B cell (primary cell): ENCODE data around the gene UBR3. TPM values are rescaled to one million over a fixed set of nuclear protein-coding genes. Genes with fewer than 3 reads are reported as not detected.
A peak's percentile ranks its signal among the peaks of the same experiment; 100 is the strongest.
"Not testable (repeated sequence)": the region's sequence is repeated elsewhere in the genome, so short reads cannot be mapped to it uniquely, and the experiment has no call there.

Experiments used
- ATAC-seq: fragments of 200-7000 bp; cut with Tn5 transposase; one replicate; pipeline ENCODE4 v1.10.0; 2021; ENCODE audit warnings: low read depth, mild to moderate bottlenecking, moderate number of reproducible peaks, moderate library complexity
- CTCF ChIA-PET: fragments of 350-600 bp; sonication (Branson Sonifier 250); formaldehyde crosslinking; loops from one replicate; lab custom pipeline; 2021; ENCODE audit warnings: antibody characterized with exemption, inconsistent platforms; lab: Charles Lee
- POLR2A ChIA-PET: fragments of 350-600 bp; sonication (Branson Sonifier 250); formaldehyde crosslinking; loops from one replicate; lab custom pipeline; 2021; ENCODE audit warnings: antibody characterized with exemption; lab: Charles Lee
- DNase-seq: peaks from one replicate; pipeline ENCODE4 v3.0.0; 2013
- H2AFZ ChIP-seq: 2 replicates; pipeline ENCODE4 v1.6.1; 2012; ENCODE audit warnings: mild to moderate bottlenecking, low read depth, low read length; ENCODE audit not compliant: insufficient read depth, poor library complexity, severe bottlenecking
- H3K27ac ChIP-seq, 2 donors: 1 replicate in 1 of 2; 2 replicates in 1 of 2; pipeline ENCODE4 v1.5.1; 2012 to 2013; ENCODE audit warnings: low read length in 2 of 2, mild to moderate bottlenecking in 2 of 2, moderate library complexity in 1 of 2
- H3K27me3 ChIP-seq, 4 experiments: fragments of 200-600 bp in 1 of 4; sonication (generic) in 1 of 4; replicated peaks in 1 of 4; 1 replicate in 2 of 4; 2 replicates in 2 of 4; pipeline versions ENCODE4 v1.6.1 to v1.7.0; 2013 to 2016; ENCODE audit warnings: low read length in 3 of 4, mild to moderate bottlenecking in 2 of 4, mixed read lengths in 1 of 4, moderate library complexity in 1 of 4; ENCODE audit not compliant: insufficient read depth in 4 of 4, control insufficient read depth in 3 of 4; ENCODE audit errors: control extremely low read depth in 1 of 4
- H3K36me3 ChIP-seq, 2 experiments: replicated peaks in 1 of 2; 1 replicate in 1 of 2; 2 replicates in 1 of 2; pipeline versions ENCODE4 v1.6.1 to v1.7.1; 2013; ENCODE audit warnings: low read length in 1 of 2; ENCODE audit not compliant: insufficient read depth in 2 of 2, control insufficient read depth in 1 of 2; ENCODE audit errors: control extremely low read depth in 1 of 2, extremely low read depth in 1 of 2
- H3K4me1 ChIP-seq, 2 donors: fragments of 200-600 bp in 1 of 2; sonication (generic) in 1 of 2; 1 replicate in 1 of 2; 2 replicates in 1 of 2; pipeline versions ENCODE4 v1.5.1 to v1.6.1; 2013 to 2017; ENCODE audit warnings: low read length in 2 of 2; ENCODE audit not compliant: control insufficient read depth in 2 of 2, insufficient read depth in 2 of 2
- H3K4me2 ChIP-seq: replicated peaks from 2 replicates; pipeline ENCODE3; 2012; ENCODE audit warnings: mild to moderate bottlenecking, low read depth, low read length; ENCODE audit not compliant: poor library complexity, severe bottlenecking
- H3K4me3 ChIP-seq, 5 experiments: fragments of 200-600 bp in 1 of 5; sonication (generic) in 1 of 5; 1 replicate in 3 of 5; 2 replicates in 2 of 5; pipeline versions ENCODE4 v1.5.1 to v1.7.0; 2011 to 2016; ENCODE audit warnings: low read length in 4 of 5, mild to moderate bottlenecking in 4 of 5, low read depth in 2 of 5, control low read depth in 1 of 5, moderate library complexity in 1 of 5; ENCODE audit not compliant: insufficient read depth in 1 of 5; ENCODE audit errors: control extremely low read depth in 1 of 5, extremely low read depth in 1 of 5
- H3K79me2 ChIP-seq: fragments of 200-600 bp; sonication (generic); one replicate; pipeline ENCODE4 v1.6.0; 2016; ENCODE audit warnings: low read length; ENCODE audit not compliant: control insufficient read depth, insufficient read depth
- H3K9ac ChIP-seq: fragments of 200-600 bp; sonication (generic); 2 replicates; pipeline ENCODE4 v1.6.1; 2017; ENCODE audit warnings: mild to moderate bottlenecking, low read length, moderate library complexity
- H3K9me3 ChIP-seq, 3 donors: one replicate each; pipeline versions ENCODE4 v1.6.1 to v1.7.1; 2013; ENCODE audit warnings: low read length in 2 of 3; ENCODE audit not compliant: control insufficient read depth in 2 of 3, insufficient read depth in 1 of 3; ENCODE audit errors: control extremely low read depth in 1 of 3
- H4K20me1 ChIP-seq: 2 replicates; pipeline ENCODE4 v1.6.0; 2012; ENCODE audit warnings: mild to moderate bottlenecking, low read length; ENCODE audit not compliant: insufficient read depth, control insufficient read depth, poor library complexity, severe bottlenecking
- H3K27ac Mint-ChIP-seq: one replicate; pipeline ENCODE4 v1.8.0; 2021; ENCODE audit warnings: mixed read lengths
- H3K27me3 Mint-ChIP-seq: one replicate; pipeline ENCODE4 v1.8.0; 2021; ENCODE audit warnings: mixed read lengths
- H3K4me1 Mint-ChIP-seq: one replicate; pipeline ENCODE4 v1.8.0; 2021; ENCODE audit warnings: mixed read lengths
- H3K4me3 Mint-ChIP-seq: one replicate; pipeline ENCODE4 v1.8.0; 2021; ENCODE audit warnings: mixed read lengths
- H3K9me3 Mint-ChIP-seq: one replicate; pipeline ENCODE4 v1.8.0; 2022; ENCODE audit warnings: mixed read lengths; ENCODE audit not compliant: insufficient read depth
- EZH2 ChIP-seq: IDR thresholded peaks from 2 replicates; pipeline ENCODE4 v1.6.1; 2012; ENCODE audit warnings: borderline replicate concordance, low read depth, mild to moderate bottlenecking, moderate library complexity, low read length; ENCODE audit not compliant: insufficient read depth, poor library complexity, severe bottlenecking
- WGBS: methylation state at CpG from one replicate; pipeline ENCODE4 v1.1.5; 2013; ENCODE audit warnings: missing lambda C conversion rate; ENCODE audit not compliant: insufficient coverage; 5-methylcytosine and 5-hydroxymethylcytosine counted together
- intact Hi-C: fragments of 100-400 bp; cut with micrococcal nuclease; formaldehyde crosslinking; loops from one replicate; pipeline ENCODE4 v1.10.0; 2022
- polyA plus RNA-seq: library from polyadenylated mRNA; depleted of rRNA; stranded (reverse); fragments of >200 nt; gene quantifications from 2 replicates; pipeline ENCODE4 v1.2.3, GENCODE V29; 2012
- total RNA-seq, 2 donors: library from RNA; stranded (reverse); fragments of 120-200 nt in 1 of 2; gene quantifications; 1 replicate in 1 of 2; 2 replicates in 1 of 2; pipeline versions ENCODE4 v1.2.3 to v1.2.4, GENCODE V29; 2013 to 2022
- TF ChIP-seq, protein P1 (sequence below): fragments of 200-600 bp; IDR thresholded peaks from one replicate; pipeline ENCODE4 v1.8.0; 2022; ENCODE audit warnings: antibody characterized with exemption, mild to moderate bottlenecking

Gene UBR3
- total and polyA plus RNA-seq, 2 donors (not counting 1 experiment from before 2014, with no cell fraction given) = 5.9 to 58.1 TPM

- H3K27me3 Mint-ChIP-seq = no peaks in the 10 kb centered on the region
- H3K9me3 Mint-ChIP-seq = no peaks in the 10 kb centered on the region
- peaks cover 13% of the 10 kb centered on the region for H3K79me2 ChIP-seq
- WGBS = 100% methylated on average over 1 of the region's 4 CpGs
- H3K36me3 ChIP-seq = peaks cover 0 to 66% of the 10 kb centered on the region in 2 experiments
- ChIA-PET POLR2A (interaction anchor here (1.1 kb wide), 1 partner anchor 9 kb away, joined by 3 read pairs; the partner anchor contains the start of gene SSB), CTCF (interaction anchor here (1.3 kb wide), 1 partner anchor 15 kb away, joined by 3 read pairs; no protein-coding TSS in a partner anchor)
- DNase-seq (no peak), ATAC-seq (no peak)
- intact Hi-C loops = no loop called here
- no peaks in the 10 kb centered on the region for H3K4me1 Mint-ChIP-seq
- TF ChIP-seq EZH2 = no peak
- TF ChIP-seq, protein P1, sequence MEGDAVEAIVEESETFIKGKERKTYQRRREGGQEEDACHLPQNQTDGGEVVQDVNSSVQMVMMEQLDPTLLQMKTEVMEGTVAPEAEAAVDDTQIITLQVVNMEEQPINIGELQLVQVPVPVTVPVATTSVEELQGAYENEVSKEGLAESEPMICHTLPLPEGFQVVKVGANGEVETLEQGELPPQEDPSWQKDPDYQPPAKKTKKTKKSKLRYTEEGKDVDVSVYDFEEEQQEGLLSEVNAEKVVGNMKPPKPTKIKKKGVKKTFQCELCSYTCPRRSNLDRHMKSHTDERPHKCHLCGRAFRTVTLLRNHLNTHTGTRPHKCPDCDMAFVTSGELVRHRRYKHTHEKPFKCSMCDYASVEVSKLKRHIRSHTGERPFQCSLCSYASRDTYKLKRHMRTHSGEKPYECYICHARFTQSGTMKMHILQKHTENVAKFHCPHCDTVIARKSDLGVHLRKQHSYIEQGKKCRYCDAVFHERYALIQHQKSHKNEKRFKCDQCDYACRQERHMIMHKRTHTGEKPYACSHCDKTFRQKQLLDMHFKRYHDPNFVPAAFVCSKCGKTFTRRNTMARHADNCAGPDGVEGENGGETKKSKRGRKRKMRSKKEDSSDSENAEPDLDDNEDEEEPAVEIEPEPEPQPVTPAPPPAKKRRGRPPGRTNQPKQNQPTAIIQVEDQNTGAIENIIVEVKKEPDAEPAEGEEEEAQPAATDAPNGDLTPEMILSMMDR = no peak
- no peak overlapping the region for H3K27ac Mint-ChIP-seq
- H3K4me3 ChIP-seq = no peak overlapping the region
- H2AFZ ChIP-seq = no peak overlapping the region
- no peak overlapping the region for H3K4me2 ChIP-seq
- H3K27ac ChIP-seq = no peak overlapping the region
- H3K9me3 ChIP-seq = no peaks in the 10 kb centered on the region
- no peak overlapping the region for H3K9ac ChIP-seq
- no peak overlapping the region for H3K4me3 Mint-ChIP-seq
- H3K4me1 ChIP-seq = no peaks in the 10 kb centered on the region
- no peaks in the 10 kb centered on the region for H4K20me1 ChIP-seq
- no peaks in the 10 kb centered on the region for H3K27me3 ChIP-seq
Measured at GRCh38 chr2:169808221-169808620, 19.0 kb upstream of the UBR3 start.

GRCh38 chr2:169815849-169816248 is 11.4 kb upstream of the UBR3 start:
- Mint-ChIP-seq H3K4me1 (no peaks in the 10 kb centered on the region), H3K4me3 (no peak overlapping the region), H3K27ac (no peak overlapping the region), H3K27me3 (no peaks in the 10 kb centered on the region), H3K9me3 (no peaks in the 10 kb centered on the region)
- Histone ChIP-seq H3K27me3 (no peaks in the 10 kb centered on the region), H2AFZ (no peak overlapping the region), H3K4me2 (no peak overlapping the region), H4K20me1 (peaks cover 4% of the 10 kb centered on the region), H3K9ac (no peak overlapping the region), H3K79me2 (peaks cover 20% of the 10 kb centered on the region), H3K36me3 (peaks cover 10 to 58% of the 10 kb centered on the region in 2 experiments), H3K4me3 (no peak overlapping the region), H3K4me1 (no peaks in the 10 kb centered on the region), H3K27ac (no peak overlapping the region), H3K9me3 (no peaks in the 10 kb centered on the region)
- CTCF ChIA-PET = no interaction called here
- ATAC-seq (no peak), DNase-seq (no peak)
- TF ChIP-seq EZH2 = no peak
- WGBS = no CpG with 5 or more reads among the region's 1 CpG
- intact Hi-C loops = no loop called here
- POLR2A ChIA-PET = no interaction called here

DNA sequence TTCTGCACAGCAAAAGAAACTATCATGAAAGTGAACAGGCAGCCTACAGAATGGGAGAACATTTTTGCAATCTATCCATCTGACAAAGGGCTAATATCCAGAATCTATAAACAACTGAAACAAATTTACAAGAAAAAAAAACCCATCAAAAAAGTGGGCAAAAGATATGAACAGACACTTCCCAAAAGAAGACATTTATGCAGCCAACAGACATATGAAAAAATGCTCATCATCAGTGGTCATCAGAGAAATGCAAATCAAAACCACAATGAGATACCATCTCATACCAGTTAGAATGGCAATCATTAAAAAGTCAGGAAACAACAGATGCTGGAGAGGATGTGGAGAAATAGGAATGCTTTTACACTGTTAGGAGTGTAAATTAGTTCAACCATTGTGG is 10.3 kb upstream of the UBR3 start:
- intact Hi-C loops, H3K27me3 ChIP-seq, H3K9ac ChIP-seq, DNase-seq, H3K4me1 Mint-ChIP-seq, H3K9me3 Mint-ChIP-seq, H4K20me1 ChIP-seq, CTCF ChIA-PET, H3K9me3 ChIP-seq, H3K4me3 ChIP-seq, H3K4me2 ChIP-seq, H2AFZ ChIP-seq, POLR2A ChIA-PET, H3K4me3 Mint-ChIP-seq, H3K27ac ChIP-seq, H3K4me1 ChIP-seq, H3K27me3 Mint-ChIP-seq, ATAC-seq: not testable (repeated sequence)
- Histone ChIP-seq H3K36me3 (peaks cover 10 to 51% of the 10 kb centered on the region in 2 experiments), H3K79me2 (peaks cover 28% of the 10 kb centered on the region)
- H3K27ac Mint-ChIP-seq = peak overlapping the region; percentile 20
